Left lobe of liver (tissue), 2 donors: Measurements from ENCODE around the gene DOK3. TPM values are rescaled to one million over a fixed set of nuclear protein-coding genes. Genes with fewer than 3 reads are reported as not detected.
"Not testable (repeated sequence)": the region's sequence is repeated elsewhere in the genome, so short reads cannot be mapped to it uniquely, and the experiment has no call there.

Experiments used
- ATAC-seq: fragments of 200-7000 bp; cut with Tn5 transposase; one replicate; pipeline ENCODE4 v1.9.1; 2020; ENCODE audit warnings: mild to moderate bottlenecking, moderate library complexity
- DNase-seq: peaks from one replicate; pipeline ENCODE4 v3.0.0-alpha.2; 2020; ENCODE audit warnings: low spot score
- total RNA-seq: library from RNA; stranded (reverse); gene quantifications from one replicate; pipeline ENCODE4 v1.2.1, GENCODE V29; 2021
- donor health status: DM: no; HTN: no; CAD: no; lungs with moderate emphysema.
- donor health status: DM: no; HTN: yes; CAD: no.

The DOK3 gene
- total RNA-seq, 1 donor from 2014 or later: 3.2 TPM

DNA sequence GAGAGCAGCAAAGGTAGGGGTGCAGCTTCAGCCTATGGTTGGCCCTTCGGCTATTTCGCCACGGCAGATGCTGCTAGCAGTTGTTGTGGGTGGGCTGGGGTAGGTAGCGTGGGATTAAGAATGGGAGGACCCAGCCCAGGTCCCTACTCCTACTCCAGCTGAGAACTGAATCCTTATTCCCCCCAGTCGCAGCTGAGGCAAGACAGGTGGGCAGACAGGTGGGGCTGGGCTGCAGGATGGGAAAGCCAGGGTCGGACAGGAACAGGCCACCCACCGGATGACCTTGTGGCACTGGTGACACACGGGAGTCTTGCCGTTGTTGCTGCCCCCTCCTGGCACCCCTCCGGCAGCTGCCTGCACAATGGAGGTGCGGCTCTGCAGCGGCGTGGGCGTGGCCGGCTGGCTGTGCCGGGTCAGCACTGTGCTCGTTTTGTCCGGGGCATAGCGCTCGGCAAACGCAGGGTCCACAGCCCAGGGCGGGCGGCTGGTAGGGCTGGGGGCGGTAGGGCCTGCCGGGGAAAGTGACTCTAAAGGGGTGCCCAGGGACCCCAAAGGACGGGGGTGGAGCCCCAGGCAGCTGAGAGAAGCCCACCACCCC lies 20.4 kb downstream of the DOK3 start:
- ATAC-seq (no peak), DNase-seq (no peak)

DNA sequence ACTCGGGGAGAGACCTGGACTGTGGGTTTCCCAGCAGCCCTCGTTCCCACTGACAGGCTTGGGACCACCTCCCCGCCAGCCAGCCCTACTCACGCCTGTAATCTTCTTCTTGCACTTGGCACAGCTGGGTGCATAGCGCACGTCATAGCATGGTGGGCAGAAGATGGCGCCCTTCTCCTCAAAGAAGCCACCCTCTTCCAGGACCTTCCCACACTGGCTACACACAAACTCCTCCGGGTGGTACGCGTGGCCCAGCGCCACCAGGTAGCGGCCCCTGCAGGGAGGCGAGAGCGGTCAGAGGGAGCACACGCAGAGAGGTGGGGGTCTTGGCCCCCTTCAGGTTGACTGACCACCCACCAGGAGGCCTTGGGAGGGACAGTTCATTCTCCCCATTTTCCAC lies 21.7 kb downstream of the DOK3 start:
- ATAC-seq (no peak), DNase-seq (no peak)

DNA sequence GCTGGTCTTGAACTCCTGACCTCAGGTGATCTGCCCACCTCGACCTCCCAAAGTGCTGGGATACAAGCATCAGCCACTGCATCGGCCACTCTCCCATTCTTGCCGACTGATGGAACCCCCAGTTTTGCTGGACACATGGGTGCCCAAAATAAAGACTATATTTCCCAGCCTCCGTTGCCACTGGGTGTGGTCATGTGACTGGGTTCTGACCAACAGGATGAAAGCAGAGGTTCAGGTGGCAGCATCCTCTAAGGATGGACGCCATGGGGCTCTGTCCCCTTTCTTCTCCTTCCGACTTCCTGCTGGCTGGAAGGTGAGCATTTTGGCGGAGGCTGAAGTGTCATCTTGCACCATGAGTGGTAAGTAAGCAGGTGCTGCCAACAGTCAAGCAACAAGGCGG lies 22.5 kb downstream of the DOK3 start:
- DNase-seq: no peak
- ATAC-seq: no peak

DNA sequence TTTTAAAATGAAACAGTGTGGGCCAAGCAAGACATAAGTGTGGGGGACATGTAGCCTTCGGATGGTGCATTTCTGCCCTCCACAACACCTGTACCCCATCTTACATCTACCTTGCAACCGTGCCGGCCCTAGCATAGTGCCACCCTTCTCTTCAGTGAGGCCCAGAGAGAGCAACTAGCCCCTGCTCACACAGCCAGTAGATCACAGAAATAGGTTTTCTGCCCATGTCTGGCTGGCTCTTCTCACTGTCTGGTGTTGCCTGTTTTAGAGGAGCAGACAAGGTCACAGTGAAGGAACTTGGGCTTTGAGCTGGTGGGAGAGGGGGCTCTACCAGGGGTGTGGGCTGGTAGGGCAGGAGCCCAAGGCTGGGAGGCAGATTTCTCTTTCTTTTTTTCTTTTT lies 23.4 kb downstream of the DOK3 start:
- ATAC-seq: no peak
- no peak for DNase-seq

DNA sequence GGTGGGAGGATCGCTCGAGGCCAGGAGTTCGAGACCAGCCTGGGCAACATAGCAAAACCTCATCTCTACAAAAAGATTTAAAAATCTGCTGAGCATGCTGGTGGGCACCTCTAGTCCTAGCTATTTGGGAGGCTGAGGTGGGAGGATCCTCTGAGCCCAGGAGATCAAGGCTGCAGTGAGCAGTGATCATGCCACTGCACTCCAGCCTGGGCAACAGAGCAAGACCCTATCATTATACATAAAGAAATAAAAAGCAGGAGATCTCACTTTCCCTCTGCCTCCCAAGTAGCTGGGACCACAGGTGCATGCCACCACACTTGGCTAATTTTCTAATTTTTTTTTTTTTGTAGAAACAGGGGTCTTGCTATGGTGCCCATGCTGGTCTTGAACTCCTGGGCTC lies 23.9 kb downstream of the DOK3 start:
- not testable (repeated sequence) for ATAC-seq, DNase-seq

DNA sequence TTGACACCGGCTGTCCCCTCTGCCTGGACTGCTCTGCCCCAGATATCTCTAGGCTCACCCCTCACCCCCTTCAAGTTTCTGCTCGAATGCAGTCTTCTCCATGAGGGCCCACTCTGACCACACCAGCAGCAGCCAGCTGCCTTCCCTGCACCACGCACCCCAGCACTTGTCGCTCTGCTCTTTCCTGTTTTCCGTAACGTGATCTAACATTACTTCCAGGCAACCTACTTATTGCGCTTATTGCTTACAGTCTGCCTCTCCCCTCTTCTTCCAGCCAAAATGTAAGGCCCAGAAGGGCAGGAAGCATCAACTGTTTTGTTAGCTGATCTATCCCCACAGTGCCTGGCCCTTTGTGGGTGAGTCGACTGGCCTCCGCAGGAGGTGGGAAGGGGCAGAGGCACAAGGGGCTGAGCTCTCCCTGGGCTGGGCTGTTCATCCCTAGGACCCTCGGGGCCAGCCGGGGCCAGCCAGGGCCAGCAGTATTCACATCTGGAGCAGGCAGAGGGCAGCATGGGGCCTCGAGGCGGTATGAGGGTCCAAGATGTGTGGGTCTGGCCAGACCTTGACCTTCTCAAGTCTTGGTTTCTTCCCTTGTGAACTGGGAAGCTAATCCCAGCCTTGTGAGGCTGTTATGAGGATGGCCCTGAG lies 24.6 kb downstream of the DOK3 start:
- no peak for ATAC-seq
- DNase-seq: no peak

DNA sequence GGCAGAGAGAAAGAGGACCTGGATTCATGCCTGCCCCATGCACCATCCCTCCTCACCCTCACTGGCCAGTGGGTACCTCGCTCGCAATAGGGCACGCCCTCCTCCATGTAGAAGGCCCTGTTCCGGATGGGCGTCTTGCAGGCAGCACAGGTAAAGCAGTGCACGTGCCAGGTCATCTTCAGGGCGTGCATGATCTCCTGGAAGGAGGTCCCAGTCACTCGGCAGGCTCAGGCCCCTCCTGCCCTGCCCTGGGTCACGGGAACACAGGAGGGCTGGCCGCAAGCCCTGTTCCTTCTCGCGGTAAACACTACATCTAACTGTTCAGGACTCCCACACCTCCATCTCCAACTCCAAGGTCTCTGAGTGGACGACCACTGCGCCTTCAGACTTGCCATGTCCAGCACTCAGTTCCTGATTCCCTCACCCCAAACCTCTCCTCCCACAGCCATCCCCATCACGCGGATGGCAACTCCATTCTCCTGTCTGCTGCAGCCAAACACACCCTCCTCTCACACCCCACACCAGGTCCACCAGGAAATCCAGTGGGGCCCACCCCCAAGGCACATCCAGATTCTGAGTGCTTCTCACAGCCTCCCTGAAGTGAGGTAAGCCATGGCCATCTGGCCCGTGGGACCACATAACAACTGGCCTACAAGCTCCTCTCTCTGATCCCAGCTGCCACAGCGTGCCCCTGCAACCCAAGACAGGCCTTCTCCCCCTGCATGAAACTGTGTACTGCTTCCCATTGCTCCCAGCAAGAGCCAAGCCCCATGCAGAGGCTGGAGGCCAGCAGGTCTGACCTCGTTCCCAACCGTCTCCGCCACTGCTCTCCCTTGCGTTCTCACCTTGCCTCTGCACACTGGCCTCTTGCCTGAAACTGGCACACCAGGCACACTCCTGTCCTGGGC lies 25.4 kb downstream of the DOK3 start:
- no peak for DNase-seq
- no peak for ATAC-seq

DNA sequence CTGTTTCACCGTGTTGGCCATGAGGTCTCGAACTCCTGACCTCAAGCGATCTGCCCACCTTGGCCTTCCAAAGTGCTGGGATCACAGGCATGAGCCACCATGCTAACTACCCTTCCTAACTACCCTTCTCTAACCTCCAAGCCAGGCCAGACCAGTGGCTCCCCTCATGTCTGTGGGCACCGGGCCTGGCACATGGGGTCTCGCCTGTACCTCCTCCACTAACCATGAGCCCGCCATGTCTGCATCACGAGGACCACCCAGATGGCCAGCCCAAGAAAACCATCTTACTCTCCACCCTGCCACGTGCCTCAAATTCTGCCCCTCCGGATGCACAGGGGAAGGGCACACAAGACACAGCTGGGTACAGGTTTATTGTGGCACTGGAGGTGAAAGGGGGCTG lies 26.6 kb downstream of the DOK3 start:
- DNase-seq (no peak), ATAC-seq (no peak)

DNA sequence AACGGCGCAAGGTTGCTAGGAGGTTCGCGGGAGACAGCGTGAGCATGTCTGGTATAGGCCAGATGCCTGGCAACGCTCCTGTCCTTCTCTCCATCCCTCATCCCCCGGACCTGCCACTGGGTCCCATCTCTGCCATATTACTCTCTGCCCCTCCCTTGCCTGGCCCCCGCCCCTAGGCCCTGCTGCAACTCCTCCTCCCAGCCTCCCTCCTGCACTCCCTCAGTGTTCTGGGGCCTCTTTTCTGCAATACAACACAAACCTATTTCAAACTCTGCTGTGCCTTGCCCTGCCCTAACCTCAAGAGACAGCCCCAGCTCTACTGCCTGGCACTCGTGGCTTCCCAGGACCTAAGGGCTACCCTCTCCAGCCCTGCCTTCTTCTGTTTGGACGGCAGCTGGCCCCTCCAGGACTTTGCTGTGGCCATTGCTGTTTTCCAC lies 27.2 kb downstream of the DOK3 start:
- no peak for ATAC-seq
- DNase-seq: no peak

DNA sequence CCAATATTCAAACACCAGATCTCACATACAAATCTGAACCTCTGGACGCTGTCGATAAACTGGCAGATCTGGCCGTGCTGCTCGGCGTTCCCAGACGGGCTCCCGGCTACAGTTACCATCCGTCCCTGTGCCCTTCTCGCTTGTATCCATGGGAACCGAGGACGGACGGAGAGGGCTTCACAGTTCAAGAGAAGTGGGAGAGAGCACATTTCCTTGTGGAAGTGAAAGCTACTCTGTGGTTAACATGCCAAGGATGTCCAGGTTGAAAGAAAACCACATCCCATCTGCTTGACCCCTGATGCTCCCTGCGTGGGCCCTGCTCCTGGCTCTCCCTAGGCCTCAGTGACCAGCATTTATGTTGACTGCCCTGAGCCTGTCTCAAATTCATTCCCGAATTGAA lies 29.9 kb downstream of the DOK3 start:
- ATAC-seq (peak; percentile 56), DNase-seq (no peak)

DNA sequence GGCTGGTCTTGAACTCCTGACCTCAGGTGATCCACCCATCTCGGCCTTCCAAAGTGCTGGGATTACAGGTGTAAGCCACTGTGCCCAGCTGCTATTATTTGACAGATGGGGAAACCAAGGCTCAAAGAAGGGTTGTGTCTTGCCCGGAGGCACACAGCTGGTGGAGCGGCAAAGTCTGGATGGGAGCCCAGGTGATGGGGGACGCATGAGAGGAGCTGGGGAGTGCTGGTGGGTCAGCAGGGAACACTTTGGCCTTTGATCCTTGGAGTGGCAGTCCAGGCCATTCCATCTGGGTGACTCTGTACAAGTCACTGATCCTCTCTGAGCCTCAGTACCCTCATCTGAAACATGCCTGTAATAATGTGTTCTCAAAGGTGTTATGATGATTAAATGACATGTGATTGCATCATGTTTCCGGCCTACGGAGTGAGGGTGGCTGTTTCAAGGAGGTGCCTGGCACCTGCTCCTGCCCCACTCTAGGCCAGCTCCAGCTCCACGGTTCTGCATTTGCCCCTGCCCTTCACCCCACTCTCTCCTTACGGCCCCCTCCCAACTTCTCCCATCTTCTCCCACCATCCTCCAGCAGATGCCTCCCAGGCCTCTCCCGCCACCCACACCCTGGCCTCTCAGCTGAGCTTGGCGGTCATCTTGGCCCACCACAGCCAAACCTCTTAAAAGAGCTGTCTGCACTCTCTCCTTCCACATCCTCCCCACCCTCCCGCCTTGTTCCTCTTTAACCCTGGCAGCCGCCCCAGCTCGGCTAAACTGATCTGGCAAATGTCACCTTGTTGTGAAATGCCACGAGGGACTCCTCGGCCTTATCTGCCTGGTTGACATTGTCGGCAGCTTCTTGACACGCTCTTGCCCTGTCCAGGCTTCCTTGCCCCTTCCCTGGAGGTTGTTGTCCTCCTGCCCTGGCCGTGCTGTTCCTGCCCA lies 30.6 kb downstream of the DOK3 start:
- peak; percentile 91 for ATAC-seq
- DNase-seq: peak; percentile 85

DNA sequence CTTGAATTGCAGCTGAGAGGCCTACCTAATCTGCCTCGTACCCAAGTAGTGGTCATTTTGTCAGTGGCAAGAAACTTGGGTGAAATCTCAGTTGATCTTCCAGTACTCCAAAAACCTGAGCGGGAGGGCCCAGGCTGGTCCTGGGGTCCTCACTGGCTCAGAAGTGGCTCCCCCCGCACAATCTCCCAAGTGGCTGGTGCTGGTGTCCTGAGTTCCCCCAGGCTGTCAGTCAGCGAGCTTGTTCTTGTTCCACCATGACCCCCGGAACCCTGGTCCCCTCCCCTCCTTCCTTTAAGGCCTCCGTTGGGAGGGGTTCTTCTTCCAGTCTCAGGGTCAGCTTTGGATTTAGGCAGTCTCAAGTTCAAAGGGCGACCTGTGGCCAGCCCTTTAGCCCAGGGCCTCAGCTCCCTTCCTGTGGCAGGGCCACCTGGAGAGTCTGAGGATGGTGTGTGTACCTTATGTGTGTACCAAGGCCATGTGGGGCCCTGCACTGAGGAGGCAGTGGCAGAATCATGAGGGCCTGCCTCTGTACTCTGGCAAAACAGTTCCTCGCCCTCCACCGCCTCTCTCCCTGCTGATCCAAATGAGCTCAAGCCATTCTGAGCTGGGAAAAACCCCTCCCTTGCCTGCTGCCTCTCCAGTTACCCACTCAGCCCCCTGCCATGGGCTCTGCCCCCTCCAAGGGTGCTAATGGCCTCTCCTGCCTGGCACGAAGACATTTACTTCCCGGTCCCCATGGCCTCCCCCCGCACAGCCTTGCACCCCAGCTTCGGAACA lies 31.7 kb downstream of the DOK3 start:
- no peak for ATAC-seq
- no peak for DNase-seq

DNA sequence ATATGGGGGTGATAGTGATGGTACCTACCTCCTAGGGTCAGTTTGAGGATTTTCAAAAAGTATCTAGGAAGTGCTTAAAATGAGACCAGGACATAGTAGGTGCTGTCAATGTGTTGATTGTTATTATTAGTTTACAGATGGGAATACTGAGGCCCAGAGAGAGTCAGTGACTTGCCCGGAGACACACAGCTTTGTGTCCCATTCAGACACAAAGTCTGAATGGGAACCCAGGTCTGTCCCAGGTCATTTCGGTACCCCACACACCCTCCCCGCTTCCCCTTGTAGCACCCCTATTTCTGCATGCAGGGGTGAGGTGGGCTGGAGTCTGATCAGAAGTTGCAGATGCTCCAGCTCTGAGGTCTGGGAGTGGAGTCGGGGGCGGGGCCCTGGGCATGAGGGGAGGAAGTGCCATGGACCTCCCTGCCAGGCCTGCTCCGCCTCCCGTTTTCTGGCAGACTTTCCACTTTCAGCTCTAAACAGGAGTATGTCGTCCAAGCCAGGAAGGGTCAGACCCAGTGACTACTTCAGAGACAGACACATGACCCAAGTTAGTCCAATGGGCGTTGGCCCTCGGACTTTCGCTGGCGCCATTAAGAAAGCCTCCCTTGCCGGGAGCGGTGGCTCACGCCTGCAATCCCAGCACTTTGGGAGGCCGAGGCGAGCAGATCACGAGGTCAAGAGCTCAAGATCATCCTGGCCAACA lies 32.9 kb downstream of the DOK3 start:
- DNase-seq (no peak), ATAC-seq (no peak)

DNA sequence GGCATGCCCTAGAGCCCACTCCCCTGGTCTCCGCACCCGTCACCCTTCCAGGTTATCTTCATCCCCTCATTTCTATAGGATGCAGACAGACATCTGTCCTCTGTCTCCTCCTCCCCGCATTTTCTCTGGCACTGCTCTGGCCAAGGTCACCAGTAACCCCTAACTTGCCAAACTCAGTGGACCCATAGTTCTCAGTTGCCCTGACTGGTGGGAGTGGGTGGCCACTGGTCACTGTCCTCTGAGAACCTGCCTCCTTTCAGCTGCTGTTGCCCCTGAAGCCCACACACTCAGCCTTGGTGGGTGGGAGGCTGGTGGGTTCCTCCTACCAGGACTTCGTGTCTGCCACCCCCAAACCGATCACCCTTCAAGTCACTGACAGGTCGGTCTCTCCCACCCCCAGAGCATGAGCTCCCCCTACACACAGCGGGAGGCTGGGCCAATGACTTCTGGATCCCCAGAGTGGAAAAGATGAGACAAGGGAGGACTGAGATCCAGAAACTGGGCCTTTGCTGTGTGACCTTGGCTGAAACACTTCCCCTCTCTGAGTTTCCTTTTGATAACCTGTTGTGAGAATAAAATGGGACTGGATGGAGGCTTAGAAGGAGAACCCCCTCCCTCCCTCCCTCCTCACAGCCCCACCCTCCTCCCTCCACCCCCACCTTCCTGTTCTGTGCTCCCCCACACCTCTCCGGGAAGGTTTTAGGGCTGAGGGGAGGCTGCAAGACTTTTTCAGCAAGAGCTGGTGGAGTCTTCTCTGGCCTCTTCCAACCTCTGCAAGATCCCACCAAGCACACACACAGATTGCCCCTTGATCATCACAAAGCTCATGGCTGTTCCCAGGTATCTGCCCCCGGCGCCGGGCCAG lies 33.8 kb downstream of the DOK3 start:
- ATAC-seq: no peak
- DNase-seq: no peak

DNA sequence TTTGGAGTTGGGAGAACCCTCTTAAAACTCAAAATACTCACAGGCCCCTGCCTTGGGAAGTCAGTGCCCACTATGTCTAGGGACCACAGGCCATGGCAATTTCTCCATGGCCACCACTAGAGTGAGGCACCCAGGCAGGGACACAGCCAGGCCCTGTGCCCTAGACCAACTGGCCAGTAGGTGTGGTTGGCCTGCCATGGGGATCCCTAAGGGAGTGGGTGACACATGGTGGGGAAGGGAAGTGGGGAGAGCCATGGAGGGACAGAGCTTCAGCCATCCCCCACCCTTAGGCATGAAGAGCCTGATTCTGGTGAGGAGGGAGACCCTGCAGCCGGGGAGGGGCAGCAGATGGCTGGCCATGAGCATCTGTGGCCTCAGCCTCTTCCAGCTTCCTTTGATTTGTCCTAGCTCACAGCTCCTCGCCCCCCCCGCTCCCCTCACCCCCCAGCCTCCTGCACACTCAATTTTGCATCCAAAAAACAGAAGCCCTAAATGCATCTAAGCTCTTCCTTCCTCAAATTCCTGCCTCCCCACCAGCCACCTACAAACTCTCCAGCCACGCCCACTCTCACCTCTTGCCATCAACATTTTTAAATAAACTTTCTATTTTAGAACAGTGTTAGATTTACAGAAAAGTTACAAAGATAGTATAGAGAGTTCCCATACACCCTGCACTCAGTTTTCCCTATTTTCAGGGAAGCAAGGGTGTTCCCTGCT lies 34.6 kb downstream of the DOK3 start:
- ATAC-seq (no peak), DNase-seq (no peak)

DNA sequence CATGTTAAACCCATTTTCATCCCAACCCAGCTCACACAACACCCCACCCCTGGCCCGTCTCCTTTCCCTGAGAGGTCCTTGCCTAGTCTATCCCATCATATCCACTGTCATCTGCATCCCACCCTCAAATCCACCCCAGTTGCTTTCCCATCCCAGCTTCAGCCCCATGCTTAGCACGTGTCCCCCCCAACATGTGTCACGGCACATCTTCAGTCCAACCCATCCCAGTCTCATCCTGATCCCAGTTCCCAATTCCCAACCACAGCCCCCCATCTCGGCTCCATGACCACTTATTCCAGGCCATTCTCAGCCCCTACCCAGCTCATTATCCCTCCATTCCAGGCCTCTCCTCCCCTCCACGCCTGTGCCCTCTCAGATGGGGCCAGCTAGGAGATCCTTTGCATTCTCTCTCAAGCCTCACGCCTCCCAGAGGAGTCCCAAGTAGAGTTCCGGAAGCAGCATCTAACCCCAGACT lies 35.6 kb downstream of the DOK3 start:
- ATAC-seq (no peak), DNase-seq (no peak)

DNA sequence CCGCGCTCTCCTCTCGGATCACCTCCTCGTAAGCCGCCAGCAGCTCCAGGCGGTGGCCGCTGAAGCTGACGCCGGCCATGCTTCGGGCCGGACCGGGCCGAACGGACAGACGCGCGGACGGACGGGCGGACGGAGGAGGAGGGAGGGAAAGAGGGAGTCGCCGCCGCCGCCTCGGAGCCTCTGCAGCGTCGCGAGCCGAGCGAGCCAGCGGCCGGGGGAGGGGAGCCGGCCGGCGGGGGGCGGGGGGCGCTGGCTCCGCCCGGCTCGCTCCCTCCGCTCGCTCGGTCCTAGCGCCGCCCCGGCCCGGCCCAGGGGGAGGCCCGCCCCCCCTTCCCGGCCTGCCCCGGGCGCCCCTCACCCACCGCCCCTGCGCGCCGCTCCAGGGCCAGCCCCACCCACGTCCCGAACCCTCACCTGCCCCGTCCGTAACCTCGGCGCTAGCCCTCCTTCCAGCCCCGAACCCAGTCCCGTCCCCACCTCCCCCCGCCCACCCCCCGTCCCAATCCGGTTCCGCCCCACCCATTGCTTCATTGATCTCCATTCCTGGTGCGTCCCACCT lies 36.1 kb downstream of the DOK3 start, which contains the start of gene DBN1:
TSS of gene DBN1 (minus strand) at position 192 of the 559 bp plus-strand sequence. CDS start at position 79, 113 bp downstream.
- ATAC-seq: peak; percentile 47
- DNase-seq: no peak
